GM08714 (cell line): ENCODE results near the gene SLC25A45.

Source experiments
- H3K4me3 ChIP-seq: fragments of 200-500 bp; sonication (Bioruptor generic); 2 replicates; pipeline ENCODE4 v1.5.1; 2014; ENCODE audit warnings: mild to moderate bottlenecking, low read length, inconsistent platforms
- ZNF274 ChIP-seq: IDR thresholded peaks from 2 replicates; pipeline ENCODE4 v1.6.1; 2012; ENCODE audit warnings: mild to moderate bottlenecking, low read depth, low read length

SLC25A45 gene

DNA sequence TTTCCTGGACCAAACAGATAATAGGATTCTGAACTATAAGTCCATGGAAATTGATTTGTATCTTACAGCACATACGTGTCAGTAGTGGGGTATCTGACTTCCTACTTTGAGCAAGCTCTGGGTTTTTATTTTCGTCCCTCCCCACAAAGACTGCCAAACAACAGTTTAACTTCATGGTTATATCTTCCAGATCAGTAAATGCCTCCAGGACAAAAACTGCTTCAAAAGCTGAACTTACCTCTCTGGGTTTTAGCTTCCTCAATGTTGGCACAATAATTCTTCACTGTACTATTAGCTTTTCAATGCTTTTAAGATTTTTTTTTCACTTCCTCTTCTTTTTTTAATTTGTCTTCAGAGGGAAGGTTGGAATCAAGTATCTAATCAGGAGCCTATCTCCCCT lies 53.0 kb downstream of the SLC25A45 start:
- no peak overlapping the region for H3K4me3 ChIP-seq
- no peak for TF ChIP-seq ZNF274

DNA sequence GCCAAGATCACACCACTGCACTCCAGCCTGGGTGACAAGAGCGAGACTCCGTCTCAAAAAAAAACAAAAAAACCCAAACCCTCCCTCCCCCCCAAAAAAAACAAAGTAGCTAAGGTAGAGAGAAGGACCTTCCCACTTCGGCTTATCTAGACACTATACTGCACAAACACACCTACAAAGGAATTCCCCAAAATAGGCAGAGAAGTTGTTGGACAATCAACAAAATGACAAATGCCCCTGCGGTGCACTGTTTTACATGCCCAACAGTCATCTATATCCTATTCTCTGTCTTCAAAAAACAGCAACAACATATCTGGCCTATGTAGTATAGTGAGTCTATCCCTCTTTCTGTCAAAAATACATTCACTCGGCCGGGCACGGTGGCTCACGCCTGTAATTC lies 55.4 kb downstream of the SLC25A45 start:
- TF ChIP-seq ZNF274, result no peak
- no peak overlapping the region for H3K4me3 ChIP-seq

DNA sequence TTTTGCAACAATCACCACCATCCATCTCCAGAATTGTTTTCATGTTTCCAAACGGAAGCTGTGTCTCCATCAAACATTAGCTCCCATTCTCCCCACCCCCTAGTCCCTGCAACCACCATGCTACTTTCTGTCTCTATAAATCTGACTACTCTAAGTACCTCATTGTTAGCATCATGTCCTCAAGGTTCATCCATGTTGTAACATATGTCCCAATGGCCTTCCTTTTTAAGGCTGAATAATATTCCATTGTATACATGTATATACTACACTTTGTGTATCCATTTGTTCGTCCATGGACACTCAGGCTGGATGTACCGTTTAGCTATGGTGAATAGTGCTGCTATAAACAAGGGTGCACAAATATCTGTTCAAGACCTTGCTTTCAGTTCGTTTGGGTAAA lies 57.0 kb downstream of the SLC25A45 start:
- no peak for TF ChIP-seq ZNF274
- H3K4me3 ChIP-seq, result no peak overlapping the region
